HG03460 (cell line): ENCODE measurements around the gene PCSK6.

Source experiments
- ATAC-seq: cut with Tn5 transposase; IDR thresholded peaks from one replicate; pipeline ENCODE4 v1.9.1; 2021; ENCODE audit not compliant: unreplicated experiment

PCSK6 gene

GRCh38 chr15:101483462-101483861 lies 6.0 kb downstream of the PCSK6 start:
- no peak for ATAC-seq

DNA sequence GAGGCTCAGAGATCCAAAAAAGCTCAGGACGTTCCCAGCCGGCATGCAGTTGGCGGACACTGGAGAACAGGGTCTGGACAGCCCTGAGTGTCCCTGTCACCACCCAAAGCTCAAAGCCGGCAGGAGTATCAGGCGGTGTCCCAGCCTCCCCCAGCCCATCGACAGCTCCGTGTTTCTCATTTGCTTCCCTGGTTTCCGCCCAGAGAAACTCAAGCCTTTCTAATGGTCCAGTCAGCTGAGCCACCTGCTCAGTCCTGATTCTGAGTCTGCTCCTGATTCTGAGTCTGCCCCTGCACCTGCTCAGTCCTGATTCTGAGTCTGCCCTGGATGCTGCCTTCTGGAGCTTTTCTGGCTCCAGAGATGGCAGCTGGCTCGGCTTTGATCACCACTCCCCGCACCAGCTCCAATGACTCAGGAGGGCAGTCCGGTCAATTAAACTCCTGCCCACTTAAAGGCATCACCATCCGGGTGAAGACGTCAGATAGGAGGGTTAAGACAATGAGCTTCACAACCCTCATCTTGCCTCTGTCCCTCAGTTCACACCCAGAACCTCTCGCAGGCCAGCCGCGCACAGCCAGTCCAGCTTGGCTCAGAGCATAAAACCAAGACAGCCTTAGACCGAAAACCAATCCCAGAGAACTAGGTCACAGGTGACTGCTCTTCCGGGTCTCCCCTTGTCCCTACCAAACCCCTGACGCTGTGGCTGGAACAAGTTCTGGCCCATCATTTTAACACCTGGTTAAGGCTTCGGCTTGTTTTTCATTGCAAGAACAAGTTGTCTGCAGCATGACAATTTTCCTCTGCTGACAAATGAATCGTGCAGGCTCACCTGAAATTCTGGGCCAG lies 6.8 kb downstream of the PCSK6 start:
- no peak for ATAC-seq

DNA sequence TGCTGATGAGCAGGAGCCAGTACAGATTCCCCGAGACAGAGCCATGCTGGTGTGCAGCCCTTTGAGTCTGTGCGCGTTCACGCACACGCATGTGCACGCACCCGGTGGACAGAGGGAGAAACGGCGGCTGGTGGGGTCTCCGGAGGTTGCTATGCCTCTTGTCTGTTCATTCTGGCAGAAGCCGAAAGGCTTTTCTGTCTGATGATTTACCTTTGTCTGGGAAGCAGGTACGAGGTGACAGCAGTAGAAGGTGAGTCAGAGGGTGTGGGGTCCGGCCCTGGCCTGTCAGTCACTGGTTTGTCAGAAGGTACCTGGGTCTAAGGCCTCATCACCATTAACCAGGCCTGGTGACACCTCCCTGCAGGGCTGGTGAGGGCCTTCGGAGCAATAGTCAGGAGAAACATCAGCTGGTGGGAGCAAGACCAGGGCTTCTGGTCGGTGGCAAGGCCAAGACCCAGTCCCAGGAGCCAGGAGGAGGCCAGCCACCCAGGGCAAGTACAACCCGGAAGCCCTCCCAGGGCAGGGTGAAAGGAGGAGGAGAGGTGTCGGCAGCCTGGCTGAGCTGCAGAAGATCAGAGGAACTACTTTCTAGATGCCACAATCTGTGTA lies 7.5 kb downstream of the PCSK6 start:
- no peak for ATAC-seq

DNA sequence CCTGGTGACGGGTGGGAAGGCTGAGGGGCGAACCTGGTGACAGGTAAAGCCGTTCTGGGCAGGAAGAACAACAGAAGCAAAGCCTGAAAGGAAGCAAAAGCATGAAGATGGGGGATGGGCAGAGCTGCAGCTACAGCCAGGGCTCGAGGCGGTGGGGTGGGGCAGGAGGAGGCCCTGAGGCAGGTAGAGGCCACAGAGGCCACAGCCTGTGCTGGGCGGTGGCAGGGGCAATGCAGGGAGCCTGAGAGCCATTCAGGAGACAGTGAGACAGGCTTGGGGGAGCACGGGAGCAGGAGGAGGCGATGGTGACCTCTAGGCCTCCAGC lies 8.2 kb downstream of the PCSK6 start:
- no peak for ATAC-seq

GRCh38 chr15:101480613-101481380 lies 8.7 kb downstream of the PCSK6 start:
- ATAC-seq, result no peak

DNA sequence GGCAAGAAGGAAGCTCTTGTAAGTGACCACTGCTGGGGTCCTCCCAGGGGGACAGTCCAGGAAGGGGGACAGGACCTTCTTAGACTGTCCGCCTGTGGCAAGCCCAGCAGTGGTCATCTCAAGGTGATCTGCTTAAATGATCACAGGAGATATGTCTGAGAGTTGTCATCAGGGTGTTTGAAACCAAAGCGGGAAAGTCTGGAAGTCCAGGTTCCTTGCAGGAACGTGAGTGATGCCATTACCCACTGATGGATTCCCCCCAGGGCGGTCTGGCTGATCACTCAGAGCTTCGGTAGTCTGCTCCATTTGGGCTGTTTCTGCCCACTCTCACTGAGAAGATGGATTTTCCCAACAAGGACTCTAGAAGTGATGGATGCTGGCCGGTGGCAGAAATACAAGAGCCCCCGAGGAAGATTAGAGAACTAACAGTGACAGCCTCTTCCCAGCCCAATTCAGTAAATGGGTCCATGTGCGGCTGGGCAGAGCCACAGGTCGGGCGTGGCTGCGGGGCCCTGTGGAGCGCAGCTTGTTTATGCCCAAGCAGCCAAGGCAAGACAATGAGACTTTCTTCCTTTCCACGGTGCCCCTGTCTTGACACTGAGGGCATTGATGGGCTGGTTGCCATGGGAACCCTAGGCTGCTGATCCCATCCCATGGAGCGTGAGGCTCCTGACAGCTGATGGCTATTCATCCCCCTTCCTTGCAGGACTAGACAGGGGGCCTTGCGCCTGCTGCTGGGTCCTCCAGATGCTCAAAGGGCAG lies 9.5 kb downstream of the PCSK6 start:
- ATAC-seq, result no peak

DNA sequence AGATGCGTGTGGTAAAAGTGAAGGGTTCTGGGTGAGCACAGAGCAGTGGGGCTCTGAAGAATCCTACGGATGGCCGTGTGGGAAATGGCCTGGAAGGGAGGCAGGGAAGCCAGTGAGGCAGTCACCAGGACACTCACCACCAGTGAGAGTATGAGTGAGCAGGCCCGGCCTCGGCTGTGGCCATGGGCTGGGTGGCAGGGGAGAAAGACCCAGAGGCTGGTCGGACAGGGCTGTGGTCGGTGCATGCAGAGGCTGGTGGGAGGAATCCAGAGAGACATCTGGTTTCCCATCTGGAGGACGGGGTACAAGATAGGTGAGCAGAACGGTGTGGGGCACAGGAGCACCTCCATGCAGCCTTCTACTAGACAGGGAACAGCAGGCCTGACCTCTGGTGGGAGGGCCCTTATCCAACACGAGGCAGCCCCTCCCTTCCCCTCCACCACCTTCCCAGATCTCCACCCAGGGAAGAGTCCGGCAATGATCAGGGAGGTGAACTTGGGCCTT lies 10.1 kb downstream of the PCSK6 start:
- no peak for ATAC-seq

DNA sequence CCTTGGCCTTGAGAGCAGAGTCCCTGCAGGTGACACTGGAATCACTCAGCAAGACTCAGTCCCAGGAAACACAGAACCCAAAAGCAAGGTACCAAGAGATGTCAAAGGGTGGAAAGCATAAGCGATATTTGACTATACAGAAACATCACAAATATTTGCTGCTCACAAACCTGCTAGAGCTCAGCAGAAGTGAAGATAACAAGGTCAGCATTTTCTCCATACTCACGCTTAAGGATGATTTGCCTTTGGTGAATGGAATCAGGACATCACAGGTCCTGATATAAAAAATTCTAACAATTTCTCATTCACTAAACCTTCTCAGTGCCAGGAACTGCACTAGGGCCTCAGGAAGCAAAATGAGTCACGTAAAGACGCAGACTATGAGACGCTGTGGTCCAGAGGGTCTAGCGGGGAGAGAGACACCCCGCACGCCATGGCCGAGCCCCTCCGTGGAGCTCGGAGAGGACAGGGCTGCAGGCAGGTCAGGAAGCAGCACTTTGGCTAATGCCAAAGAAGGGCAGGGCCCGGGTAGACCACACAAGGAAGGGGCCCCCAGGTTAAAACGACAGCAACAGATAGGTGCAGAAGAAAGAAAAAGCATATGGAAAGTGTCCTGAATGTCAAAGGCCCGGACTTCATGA lies 10.7 kb downstream of the PCSK6 start:
- no peak for ATAC-seq

DNA sequence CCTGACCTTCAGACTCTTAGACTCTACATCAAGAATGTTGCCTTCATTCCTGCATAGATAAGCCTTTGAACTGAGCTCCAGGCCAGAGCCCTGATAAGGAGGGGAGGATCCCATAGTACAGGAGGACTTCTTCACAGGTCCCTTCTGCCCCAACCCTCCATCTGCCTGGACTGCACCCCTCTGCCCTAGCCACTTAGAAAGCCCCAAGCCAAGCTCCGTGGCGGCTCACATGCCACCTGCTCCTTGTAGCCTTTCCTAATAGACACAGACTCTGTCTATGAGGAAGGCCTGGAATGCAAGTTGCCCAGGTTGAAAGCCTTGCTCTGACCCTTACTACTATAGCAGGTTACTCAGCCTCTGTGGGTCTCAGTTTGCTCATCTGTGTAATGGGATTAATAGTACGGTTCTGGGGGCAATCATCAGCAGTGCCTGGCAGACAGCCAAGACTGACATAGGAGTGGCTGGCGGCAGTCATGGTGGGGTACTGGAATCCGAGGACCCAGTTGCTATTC lies 11.6 kb downstream of the PCSK6 start:
- no peak for ATAC-seq

- no peak for ATAC-seq
These were observed 12.8 kb downstream of the PCSK6 start for GRCh38 chr15:101476756-101477155.

DNA sequence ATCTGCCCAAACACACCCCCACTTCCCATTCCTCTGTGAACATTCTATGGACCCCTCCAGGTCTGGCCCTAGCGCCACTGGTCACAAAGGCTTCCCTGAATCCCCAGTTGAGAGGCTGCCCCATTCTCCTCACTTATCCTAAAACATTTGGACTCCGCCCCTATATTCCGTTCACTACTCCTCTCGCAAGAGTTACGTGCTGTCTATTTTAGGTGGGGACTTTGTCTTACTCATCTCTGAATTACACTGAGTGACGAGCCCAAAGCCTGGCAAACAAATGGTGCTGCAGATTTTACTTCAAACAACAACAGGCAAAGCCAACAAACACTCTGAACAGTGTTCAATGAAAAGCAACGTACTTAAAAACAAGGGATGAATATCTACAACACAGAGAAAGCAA lies 14.5 kb downstream of the PCSK6 start:
- no peak for ATAC-seq

GRCh38 chr15:101474233-101474632 lies 15.3 kb downstream of the PCSK6 start:
- ATAC-seq, result no peak

DNA sequence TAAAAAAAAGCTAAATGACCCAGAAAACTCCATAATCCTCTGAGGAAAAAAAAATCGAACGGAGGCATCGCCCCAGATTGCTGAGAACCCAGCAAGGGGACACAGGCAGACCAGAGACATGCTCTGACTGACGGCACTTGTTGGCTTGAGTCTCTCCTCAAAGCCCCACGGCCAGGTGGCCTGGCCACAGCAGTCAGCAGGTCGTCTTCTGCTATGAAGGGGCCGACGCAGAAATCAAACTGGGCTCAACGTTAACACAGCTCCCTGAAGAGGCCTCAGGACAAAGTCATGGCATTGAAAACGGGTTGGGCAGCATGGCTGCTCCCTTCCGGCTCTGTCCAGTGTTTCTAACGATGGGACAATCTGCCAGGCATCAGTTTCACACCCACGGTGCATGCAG lies 17.5 kb downstream of the PCSK6 start:
- ATAC-seq, result no peak

- no peak for ATAC-seq
These were observed 18.8 kb downstream of the PCSK6 start for GRCh38 chr15:101470548-101471239.

DNA sequence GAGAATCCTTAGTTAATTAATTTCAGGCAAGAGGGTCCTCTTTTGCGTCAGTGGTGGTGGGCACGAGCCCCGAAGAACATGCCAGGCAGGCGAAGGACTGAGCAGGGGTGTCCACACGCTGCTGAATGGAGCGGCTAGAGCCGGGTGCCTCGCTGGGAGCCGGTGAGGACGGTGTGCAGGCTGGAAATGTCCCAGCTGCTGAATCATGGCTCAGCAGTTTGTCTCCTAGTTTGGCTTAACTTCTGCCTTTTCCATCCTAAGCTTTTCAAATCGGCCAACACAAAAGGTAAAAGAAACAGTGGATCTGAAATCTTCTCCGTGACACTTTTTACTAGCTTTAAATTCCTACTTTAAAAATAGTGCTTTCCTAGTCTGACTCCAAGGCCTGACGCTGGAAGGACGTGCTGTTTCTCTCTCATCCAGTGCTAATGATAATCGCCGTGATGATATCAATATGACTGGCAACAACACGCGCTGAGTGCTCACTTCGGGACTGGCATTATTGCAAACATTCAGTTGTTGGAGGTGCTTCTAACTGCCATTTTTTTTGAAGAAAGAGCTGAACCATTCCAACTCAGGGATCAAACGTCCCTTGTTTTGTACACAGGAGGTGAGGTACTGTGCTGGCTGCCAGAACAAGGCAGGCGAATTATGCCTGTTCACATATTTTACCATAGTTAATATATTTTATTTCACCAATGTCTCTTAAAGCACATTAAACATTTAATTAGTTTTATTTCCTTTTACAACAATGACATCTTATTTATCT lies 19.8 kb downstream of the PCSK6 start:
- ATAC-seq, result no peak

DNA sequence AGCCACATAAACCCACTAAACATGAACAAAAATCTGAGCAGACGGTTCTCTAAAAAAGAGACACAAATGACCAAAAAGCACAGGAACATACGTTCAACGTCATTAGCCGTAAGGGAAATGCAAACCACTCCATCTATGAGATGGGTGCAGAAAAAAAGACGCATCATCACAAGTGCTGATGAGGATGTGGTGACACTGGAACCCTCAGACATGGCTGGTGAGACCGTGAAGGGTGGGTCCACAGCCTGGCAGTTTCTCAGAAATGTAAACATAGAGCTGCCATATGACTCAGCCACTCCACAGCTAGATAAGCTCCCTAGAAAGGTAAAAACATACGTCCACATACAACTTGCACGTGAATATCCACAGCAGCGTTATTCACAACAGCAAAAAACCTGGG lies 23.3 kb downstream of the PCSK6 start:
- no peak for ATAC-seq

GRCh38 chr15:101464999-101465669 lies 24.4 kb downstream of the PCSK6 start:
- no peak for ATAC-seq

DNA sequence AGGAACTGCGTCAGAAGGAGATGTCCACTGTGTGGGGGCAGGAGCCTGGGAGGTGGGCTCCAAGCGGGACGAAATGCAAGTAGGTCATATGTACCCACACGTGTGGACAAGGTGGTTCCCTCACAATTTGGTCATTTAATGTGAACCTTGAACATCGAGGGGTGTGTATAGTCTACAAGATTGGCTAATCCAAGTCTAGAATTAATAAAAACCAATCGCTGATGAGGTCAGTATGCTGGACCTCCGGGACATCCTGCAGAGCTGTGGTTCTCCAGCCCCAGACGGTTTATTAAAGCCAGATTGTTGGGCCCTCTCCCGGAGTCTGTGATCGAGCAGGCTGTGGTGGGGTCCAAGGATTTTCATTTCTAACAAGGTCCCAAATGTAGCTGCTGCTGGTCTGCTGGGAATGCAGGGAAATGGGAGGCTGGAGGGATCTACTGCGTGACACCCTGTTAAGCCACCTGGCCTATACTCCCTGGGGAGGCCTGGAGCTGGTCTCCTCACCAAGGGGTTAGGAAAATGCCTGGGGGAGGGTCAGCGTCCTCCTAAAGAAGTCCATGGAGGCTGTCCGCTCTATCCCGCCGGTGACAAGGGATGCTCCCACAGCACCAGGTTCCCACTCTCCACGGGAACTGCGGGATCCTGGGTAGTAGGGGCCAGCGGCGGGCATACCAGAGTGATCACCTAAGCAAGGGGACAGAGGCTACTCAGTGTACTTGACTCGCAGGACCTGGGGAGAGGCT lies 25.1 kb downstream of the PCSK6 start:
- ATAC-seq, result no peak
